Glomerular visceral epithelial cell (primary cell): ENCODE measurements around the gene ZNF385C.

Source experiments
- DNase-seq: peaks from one replicate; pipeline ENCODE4 v3.0.0-alpha.2; 2016; ENCODE audit errors: extremely low spot score

The ZNF385C gene

GRCh38 chr17:42107597-42108576 lies 9.6 kb upstream of the ZNF385C start:
- no peak for DNase-seq

- no peak for DNase-seq
These were observed 8.9 kb upstream of the ZNF385C start for GRCh38 chr17:42107124-42107523.

- DNase-seq, result no peak
These were observed 7.7 kb upstream of the ZNF385C start for GRCh38 chr17:42106009-42106408.

DNA sequence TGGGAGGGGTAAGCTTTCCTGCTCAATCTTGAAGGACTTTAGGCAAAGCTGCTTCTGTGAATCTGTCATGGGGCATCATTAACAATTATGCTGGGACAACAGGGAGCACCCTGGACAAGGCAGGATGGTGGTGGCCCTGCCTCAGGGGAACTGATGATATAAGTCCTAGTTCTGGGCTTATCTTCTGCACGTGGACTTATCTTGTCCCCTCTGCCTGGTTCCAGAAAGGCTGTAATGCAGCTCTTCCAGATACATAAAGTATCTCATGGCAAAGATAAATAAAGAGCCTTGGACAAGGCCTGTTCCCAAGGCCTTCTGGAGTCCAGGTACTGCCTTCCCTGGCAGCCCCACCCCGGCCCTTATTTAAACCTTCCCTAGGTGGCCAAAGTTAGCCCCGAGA lies 6.0 kb upstream of the ZNF385C start:
- DNase-seq, result no peak

GRCh38 chr17:42103221-42103954 lies 5.1 kb upstream of the ZNF385C start:
- no peak for DNase-seq

GRCh38 chr17:42101513-42102292 lies 3.4 kb upstream of the ZNF385C start:
- peak; percentile 64 for DNase-seq

GRCh38 chr17:42098730-42099399 lies 592 bp upstream of the ZNF385C start:
- DNase-seq, result no peak

- no peak for DNase-seq
These were observed 1.7 kb downstream of the ZNF385C start for GRCh38 chr17:42096360-42097111.

- no peak for DNase-seq
These were observed 3.8 kb downstream of the ZNF385C start for GRCh38 chr17:42094375-42095069.

DNA sequence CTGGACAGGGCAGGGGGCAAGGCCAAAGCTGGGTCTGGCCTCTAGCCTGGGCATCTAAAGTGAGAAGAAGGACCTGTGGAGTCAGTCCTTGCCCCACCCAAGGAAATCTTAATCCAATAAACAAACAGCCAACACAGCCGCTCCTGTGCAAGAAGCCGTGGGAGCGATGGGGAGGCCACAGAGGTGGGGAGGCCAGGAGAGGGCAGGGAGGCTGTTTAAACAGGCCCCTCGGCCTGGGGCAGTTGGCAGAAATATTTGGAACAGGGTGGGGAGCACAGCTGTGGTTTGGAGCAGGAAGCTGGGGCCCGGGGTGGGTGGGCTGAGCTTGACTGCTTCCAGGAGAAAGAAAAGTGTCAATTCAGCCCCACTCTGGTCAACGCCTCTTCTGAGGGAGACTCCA lies 5.3 kb downstream of the ZNF385C start:
- no peak for DNase-seq

GRCh38 chr17:42090964-42091790 lies 7.1 kb downstream of the ZNF385C start:
- DNase-seq, result no peak

- DNase-seq, result no peak
These were observed 9.5 kb downstream of the ZNF385C start for GRCh38 chr17:42088736-42089135.

DNA sequence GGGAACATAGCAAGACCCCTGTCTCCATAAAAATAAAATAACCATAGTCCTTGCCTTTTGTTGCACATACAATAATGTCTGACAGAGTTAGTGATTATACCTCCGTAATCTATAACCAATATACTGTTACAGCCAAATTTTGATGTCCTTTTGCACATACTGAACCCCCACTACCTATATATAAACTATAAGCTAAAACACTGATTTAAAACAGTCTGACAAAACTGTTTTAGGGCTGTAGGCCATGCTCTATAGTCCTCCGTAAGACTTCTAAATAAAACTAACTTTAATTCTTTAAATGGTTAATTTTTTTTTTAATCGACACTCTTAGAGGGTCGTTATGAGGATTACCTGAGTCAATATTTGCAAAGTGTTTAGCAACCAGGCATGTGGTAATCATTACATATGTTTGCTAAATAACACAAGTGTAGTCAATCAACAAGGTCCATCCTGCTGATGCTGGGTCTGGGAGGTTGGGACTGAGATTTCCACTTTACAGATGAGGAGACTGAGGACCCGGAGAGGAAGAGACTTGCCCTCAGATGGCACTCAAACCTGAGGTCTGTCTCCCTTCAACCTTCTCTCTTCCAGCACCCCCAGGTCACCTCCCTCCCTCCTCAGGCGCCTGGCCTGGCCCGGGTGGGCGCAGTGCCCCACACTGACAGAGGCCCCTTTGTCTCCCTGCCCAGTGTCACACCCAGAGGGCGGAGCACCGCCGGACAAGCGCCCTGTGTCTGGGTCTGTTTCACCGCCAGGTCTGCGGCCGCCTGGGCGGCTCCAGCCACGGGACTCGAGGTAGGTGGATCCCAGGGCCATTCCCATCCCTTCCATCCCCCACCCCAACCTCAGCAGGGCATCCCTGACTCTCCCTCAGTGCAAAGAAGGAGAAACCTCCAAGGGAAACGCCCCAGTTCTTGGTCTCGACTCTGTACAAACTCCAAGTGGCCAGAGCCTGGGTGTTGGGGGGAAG lies 10.3 kb downstream of the ZNF385C start:
- DNase-seq, result no peak

DNA sequence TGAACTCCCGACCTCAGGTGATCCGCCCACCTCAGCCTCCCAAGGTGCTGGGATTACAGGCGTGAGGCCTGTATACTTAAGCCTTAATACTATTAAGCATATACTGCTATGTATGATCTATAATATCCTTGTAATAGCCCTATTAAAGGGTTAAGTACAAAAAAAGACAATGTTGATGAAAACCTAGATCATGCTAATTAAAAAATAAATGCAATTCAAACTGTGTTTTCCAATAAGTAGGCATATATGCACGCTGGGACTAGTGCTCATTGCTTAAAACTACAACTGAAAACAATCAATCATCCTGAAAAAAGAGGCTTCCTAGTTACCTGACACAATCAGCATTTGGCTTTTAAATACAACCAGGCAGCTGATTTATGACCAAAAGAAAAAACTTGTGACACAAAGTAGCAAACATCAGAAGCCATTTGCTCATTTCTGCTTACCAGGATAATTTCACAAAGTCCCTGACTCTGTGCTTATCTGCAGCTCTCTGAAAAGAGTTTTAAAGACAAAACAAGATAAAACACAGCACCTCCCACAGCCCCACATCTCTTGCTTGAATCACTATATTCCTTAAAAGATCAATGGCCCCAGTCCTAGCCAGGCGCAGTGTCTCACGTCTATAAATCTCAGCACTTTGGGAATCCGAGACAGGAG lies 11.1 kb downstream of the ZNF385C start:
- DNase-seq, result no peak

- no peak for DNase-seq
These were observed 16.6 kb downstream of the ZNF385C start for GRCh38 chr17:42081516-42082129.

- DNase-seq, result no peak
These were observed 18.7 kb downstream of the ZNF385C start for GRCh38 chr17:42079541-42079940.

GRCh38 chr17:42078396-42079043 lies 19.8 kb downstream of the ZNF385C start:
- DNase-seq, result no peak
